Retinal pigment epithelial cell (primary cell): ENCODE results near the gene STIP1.

Source experiments
- DNase-seq: peaks from one replicate; pipeline ENCODE4 v3.0.0-alpha.2; 2010; ENCODE audit warnings: low read depth
- H3K4me3 ChIP-seq: 2 replicates; pipeline ENCODE4 v1.5.1; 2011; ENCODE audit warnings: mild to moderate bottlenecking, low read length, control low read depth, moderate library complexity
- TF ChIP-seq, protein P1 (sequence below): conservative IDR thresholded peaks from 2 replicates; pipeline ENCODE4 v1.5.1; 2011; ENCODE audit warnings: low read depth, low read length, control low read depth, inconsistent platforms

The STIP1 gene

DNA sequence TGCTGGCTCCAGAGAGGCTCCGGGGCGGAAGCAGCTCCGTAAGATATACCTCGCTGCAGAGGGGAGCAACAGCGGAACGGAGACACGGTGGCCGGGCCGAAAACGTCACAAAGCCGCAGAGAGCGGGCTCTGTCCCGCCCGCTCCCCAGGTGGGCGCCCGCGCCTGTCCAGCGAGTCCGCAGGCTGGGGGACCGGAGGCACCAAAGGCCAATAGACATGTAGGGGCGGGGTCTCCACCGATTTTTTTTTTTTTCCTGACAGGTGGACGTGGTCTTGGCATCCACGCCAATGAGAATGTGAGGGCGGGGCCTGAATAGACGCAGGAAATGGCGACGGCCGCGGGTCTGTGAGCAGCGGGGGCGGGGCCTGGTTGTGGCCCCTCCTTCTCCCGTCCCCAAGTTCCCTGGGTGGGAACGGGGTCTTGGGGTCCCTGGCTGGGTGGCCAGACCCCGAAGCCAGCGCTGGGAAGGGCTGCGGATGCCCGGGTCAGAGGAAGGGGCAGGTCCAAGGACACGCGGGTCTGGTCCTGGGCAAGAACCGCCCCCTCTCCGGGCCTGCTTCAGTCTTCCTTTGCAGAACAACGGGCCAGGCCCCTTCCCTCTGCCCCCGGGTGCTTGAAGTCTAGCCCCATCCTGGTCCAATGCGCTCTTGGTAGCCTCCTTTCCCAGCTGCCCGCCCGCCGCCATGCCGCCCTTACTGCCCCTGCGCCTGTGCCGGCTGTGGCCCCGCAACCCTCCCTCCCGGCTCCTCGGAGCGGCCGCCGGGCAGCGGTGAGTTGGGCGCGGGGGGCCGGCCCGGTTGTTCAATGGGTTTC lies 44.4 kb downstream of the STIP1 start, which contains the start of gene DNAJC4:
Gene DNAJC4, plus strand, starts transcription at position 378 of the 814 bp plus-strand sequence. Its CDS starts 307 bp downstream, at position 685.
- TF ChIP-seq, protein P1, sequence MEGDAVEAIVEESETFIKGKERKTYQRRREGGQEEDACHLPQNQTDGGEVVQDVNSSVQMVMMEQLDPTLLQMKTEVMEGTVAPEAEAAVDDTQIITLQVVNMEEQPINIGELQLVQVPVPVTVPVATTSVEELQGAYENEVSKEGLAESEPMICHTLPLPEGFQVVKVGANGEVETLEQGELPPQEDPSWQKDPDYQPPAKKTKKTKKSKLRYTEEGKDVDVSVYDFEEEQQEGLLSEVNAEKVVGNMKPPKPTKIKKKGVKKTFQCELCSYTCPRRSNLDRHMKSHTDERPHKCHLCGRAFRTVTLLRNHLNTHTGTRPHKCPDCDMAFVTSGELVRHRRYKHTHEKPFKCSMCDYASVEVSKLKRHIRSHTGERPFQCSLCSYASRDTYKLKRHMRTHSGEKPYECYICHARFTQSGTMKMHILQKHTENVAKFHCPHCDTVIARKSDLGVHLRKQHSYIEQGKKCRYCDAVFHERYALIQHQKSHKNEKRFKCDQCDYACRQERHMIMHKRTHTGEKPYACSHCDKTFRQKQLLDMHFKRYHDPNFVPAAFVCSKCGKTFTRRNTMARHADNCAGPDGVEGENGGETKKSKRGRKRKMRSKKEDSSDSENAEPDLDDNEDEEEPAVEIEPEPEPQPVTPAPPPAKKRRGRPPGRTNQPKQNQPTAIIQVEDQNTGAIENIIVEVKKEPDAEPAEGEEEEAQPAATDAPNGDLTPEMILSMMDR: no peak
- peak; percentile 72 for DNase-seq
- H3K4me3 ChIP-seq: peak within 1 kb of the TSS; percentile 81

DNA sequence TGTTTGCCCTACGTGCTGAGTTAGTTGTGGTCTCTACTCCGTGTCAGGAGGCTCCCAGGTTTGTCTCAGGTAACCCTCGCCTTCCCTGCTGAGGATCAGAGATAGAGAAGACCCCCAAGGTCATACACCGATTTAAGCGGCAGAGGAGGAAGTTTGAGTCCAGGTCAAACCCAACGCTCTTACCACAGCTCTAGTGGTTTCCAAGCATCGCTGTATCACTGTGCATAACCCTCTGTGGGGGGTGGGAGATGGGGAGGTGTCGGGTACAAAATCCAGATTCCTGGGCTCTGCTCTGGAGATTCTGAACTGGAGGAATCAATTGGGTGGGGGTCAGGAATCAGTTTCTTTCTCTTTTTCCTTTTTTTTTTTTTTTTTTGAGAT lies 45.0 kb downstream of the STIP1 start:
- peak overlapping the region; percentile 81 for H3K4me3 ChIP-seq
- TF ChIP-seq, protein P1: no peak
- DNase-seq: no peak

DNA sequence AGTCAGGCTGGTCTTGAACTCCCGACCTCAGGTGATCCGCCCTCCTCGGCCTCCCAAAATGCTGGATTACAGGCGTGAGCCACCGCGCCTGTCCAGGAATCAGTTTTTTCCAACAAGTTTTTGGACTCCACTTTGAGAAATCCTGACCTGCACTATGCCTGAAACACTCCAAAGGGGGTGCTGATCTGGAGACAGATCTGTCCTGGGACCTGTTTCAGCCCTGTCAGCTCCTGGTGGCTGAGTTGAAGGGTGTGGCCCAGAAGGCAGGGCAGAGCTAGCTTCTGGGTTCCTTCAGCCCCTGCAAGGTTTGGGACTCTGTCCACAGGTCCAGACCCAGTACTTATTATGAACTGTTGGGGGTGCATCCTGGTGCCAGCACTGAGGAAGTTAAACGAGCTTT lies 45.6 kb downstream of the STIP1 start:
- H3K4me3 ChIP-seq: no peak overlapping the region
- no peak for DNase-seq
- TF ChIP-seq, protein P1: no peak

DNA sequence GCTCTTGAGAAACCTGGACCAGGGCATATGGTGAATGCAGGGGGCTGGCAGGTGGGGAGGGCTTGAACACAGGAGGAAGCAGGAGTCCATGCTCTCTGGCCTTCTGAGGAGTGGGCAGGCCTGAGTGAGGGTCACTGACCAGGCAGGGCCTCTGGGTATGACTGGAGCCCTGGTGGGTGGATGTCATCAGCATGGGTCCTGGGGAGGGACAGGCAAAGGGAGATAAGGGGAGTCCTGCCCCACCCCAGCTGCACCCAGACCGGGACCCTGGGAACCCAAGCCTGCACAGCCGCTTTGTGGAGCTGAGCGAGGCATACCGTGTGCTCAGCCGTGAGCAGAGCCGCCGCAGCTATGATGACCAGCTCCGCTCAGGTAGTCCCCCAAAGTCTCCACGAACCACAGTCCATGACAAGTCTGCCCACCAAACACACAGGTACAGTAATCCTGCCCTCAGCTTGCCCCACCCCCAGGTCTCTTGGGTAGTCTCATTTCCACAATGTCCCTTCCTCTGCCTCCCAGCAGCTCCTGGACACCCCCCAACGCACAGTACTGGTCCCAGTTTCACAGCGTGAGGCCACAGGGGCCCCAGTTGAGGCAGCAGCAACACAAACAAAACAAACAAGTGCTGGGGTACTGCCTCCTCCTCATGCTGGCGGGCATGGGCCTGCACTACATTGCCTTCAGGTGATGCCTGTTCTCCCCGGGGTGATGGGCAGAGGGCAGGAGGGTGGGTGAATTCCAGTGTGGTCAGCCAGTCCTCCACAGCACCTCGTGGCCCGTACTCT lies 46.4 kb downstream of the STIP1 start:
- H3K4me3 ChIP-seq: no peak overlapping the region
- TF ChIP-seq, protein P1: no peak

DNA sequence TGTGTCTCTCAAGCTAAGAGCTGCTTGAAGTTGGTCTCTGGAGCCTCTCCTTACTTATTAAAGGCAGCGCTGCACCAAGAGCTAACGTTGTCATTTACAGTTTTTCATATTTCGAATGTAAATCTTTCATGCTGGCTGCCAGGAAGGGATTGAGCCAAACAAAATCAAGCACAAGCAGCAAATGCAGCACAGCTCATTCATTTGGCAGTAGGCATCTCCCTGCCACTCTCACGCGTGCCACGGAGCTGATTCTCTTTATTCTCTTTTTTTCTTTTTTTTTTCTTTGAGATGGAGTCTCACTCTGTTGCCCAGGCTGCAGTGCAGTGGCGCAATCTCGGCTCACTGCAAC lies 47.0 kb downstream of the STIP1 start:
- no peak overlapping the region for H3K4me3 ChIP-seq
- TF ChIP-seq, protein P1: no peak
- DNase-seq: no peak

More for the DNA sequence above, 46.4 kb downstream of the STIP1 start:
- no peak for DNase-seq

DNA sequence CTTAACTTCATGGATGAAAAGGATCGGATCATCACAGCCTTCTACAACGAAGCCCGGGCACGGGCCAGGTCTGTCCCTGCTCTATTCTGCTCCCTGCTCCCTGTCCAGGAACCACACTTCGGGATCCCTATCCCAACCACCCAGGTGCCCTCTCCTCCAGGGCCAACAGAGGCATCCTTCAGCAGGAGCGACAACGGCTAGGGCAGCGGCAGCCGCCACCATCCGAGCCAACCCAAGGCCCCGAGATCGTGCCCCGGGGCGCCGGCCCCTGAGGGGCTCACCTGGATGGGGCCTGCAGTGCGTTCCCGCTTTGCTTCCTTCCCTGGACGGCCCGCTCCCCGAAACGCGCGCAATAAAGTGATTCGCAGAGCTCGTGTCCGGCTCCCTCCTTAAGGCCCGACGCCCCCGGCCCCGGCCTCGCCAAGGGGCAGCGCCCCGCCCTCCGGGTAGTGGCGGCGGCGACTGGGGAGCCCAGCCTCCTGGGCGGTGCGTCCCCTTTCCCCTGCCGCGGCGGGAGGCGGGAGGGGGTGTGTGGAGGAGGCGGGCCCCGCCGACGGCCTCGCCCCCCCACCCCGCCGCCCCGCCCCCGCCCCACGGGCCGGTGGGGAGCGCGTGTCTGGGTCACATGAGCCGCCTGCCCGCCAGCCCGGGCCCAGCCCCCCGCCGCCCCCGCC lies 48.1 kb downstream of the STIP1 start, which contains the start of gene VEGFB:
Gene VEGFB, plus strand, starts transcription at position 672 of the 674 bp plus-strand sequence. CDS start 250 bp downstream, outside the sequence.
- no peak for DNase-seq
- TF ChIP-seq, protein P1: no peak
- peak within 1 kb of the TSS; percentile 63 for H3K4me3 ChIP-seq
